NCI-H1436 (cell line): ENCODE results near the gene PRICKLE4.
"Not testable (repeated sequence)": the region's sequence is repeated elsewhere in the genome, so short reads cannot be mapped to it uniquely, and the experiment has no call there.

Experiments used
- DNase-seq: peaks from one replicate; lab custom pipeline; 2025; lab: John Stamatoyannopoulos, UW

The PRICKLE4 gene

DNA sequence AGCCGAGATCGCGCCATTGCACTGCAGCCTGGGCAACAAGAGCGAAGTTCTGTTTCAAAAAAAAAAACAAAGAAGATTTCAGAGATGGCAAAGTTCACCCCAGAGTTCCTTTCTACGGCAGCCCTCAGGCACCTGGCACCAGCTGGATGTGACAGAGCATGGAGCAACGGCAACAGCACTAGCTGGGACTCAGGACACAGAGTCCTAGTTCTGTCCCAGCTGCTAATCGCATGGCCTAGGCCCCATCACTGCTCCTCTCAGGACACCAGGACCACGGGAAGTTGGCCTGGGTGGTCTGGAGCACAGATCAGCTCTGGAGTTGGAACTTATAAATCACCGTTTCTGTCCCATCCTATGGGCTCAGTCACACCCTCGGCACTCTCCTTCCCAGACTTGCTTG, 34.5 kb upstream of the PRICKLE4 start:
- DNase-seq: no peak

DNA sequence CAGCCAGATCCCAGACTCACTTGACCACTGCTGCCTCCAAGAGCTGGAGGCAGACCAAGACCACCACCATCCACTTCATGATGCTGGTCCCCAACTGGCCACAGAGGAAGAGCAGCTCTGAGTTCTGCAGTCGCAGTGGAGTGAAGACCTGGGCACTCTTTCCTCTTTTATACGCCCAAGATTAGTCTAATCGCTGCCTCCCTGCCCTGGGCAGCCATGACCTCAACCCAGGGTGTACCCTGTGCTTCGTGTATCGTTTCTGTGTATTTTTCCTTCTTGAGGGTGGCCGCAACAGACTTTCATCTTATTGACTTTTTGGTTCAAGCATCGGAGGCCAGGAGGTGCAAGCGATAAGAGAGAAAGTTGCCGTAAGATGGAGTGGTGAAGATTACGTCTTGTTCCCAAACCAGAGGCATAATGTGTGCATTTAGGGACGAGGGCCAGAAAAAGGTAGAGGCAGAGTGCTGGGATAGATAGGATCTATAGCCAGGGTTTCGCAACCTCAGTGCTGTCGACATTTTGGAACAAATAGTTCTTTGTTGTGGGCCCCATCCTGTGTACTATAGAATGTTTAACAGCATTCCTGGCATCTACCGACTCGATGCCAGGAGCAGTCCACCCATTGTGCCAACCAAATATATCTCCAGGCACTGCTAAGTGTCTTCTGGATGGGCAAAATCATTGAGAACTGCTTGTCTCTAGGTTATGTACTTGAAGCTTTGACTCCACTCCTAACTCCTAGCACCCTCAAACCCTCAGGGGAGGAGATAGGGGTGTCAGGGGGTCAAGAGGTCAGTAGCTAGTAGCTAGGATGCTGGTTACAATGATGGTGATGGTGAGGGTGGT, 33.1 kb upstream of the PRICKLE4 start, which contains the start of gene PGC:
Gene PGC, minus strand, starts transcription at position 142 of the 846 bp plus-strand sequence. Its CDS starts 63 bp downstream, at position 79.
- no peak for DNase-seq

DNA sequence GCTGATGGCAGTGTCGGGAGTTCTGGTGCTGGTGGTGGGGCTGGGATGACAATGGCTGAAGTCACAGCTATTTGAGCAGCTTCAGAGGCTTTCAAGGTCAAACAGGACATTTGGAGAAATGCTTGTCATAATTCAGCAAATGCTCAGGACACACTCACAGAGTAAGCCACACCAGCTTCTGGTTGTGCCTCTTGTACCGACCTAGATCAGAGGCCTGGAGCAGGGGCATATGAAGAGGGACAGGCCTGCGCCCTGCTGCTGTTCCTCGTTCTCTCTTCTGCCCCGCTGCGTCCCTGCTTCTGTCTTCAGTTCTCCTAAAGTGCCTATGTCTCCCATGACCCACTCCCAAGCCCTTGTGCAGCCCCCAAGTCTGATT, 32.5 kb upstream of the PRICKLE4 start:
- no peak for DNase-seq

DNA sequence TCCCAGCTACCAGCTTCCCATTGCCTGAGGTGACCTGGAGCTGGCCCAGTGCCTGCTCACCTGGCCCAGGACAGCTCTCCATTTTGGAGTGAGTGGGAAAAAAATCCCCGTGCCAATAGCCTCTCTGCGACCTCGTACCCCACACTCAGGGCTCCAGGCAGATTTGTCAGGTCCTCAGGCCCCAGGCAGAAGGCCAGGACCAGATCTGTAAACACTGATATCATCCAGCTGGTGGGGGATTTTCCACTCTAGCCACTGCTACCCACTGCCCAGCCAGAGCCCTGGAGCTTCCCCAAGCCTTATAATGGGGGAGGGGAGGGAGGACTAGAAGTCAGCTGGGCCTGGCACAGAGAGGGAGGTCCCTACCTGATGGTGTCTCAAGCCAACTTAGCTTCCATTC, 32.0 kb upstream of the PRICKLE4 start:
- no peak for DNase-seq

DNA sequence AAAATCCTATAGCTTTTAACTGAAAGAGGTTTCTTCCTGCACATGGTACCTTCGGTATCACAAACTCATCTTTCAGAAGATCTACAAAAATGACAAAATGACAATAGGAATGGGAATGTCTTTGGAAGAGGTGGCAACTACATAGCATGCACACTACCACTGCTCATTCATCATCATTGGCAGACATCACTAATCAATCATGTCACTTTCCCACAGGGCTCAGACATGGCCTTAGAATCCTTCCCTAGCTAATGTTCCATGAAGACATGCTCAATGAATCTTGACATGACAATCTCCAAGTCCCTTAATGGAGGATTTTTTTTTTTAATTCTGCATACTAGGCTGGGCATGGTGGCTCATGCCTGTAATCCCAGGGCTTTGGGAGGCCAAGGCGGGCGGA, 30.2 kb upstream of the PRICKLE4 start:
- no peak for DNase-seq

- DNase-seq: no peak
These were observed 24.7 kb upstream of the PRICKLE4 start for GRCh38 chr6:41755895-41756294.

GRCh38 chr6:41756354-41756753, 24.2 kb upstream of the PRICKLE4 start:
- DNase-seq: no peak

DNA sequence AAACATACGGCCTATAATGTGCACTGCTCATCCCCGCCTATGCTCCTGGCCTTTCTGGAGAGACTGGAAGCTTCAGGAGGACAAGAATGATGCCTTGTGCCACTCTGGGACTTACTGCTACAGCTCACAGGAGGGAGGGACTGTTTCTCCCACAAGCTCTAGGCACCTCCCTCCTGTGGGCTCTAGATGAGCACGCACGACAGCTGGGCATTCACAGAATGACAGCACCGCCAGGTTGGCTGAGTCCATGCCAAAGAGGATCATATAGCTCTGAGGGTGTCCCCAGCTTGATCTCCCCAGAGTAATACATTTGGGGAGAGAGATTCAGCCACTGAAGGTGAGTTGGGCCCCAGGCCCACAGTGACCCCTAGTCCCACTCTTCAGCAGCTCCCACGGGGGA, 23.3 kb upstream of the PRICKLE4 start:
- no peak for DNase-seq

GRCh38 chr6:41757931-41758640, 22.5 kb upstream of the PRICKLE4 start:
- DNase-seq: no peak

- no peak for DNase-seq
These were observed 21.9 kb upstream of the PRICKLE4 start for GRCh38 chr6:41758641-41759035.

DNA sequence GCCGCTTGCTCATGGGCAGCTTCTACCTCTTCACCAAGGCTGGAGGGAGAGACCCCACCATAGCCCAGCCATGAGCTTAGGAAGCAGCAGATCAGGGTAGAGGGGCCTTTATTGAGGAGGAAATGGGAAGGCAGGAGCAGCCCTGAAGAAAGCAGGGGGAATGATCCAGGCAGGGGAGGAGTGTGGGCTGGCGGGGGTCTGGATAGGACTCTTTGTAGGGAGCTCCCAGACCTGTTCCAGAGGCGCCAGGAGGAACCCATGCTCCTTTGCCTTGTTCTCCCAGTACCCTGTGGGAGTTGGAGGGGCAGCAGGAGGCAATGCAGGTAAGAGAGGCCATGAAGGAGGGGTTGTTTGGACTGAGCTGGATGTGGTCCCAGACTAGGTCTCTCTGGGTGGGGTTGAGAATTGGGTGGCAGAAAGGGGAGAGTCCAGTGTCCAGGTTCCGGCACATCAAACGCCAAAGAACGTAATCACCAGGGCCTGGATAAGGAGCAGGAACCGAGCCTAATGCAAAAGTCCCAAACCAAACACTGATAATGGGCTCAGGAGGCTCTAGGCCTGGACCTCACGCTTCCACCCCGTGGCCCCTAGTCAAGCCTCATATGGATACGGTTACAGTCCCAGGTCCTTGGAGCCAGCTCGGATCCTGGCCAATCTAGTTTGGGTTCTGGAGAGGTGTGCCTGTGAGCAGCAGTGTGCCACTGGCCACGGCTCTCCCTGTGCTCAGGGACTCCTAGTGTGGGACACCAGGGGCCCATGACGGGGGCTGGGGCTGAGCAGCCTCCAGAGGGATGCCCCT, 21.3 kb upstream of the PRICKLE4 start:
- DNase-seq: no peak

GRCh38 chr6:41759905-41760579, 20.5 kb upstream of the PRICKLE4 start:
- DNase-seq: no peak

- DNase-seq: no peak
These were observed 17.1 kb upstream of the PRICKLE4 start for GRCh38 chr6:41763470-41763869.

- DNase-seq: not testable (repeated sequence)
These were observed 14.4 kb upstream of the PRICKLE4 start for GRCh38 chr6:41766043-41766664.

- no peak for DNase-seq
These were observed 13.3 kb upstream of the PRICKLE4 start for GRCh38 chr6:41767112-41767833.

DNA sequence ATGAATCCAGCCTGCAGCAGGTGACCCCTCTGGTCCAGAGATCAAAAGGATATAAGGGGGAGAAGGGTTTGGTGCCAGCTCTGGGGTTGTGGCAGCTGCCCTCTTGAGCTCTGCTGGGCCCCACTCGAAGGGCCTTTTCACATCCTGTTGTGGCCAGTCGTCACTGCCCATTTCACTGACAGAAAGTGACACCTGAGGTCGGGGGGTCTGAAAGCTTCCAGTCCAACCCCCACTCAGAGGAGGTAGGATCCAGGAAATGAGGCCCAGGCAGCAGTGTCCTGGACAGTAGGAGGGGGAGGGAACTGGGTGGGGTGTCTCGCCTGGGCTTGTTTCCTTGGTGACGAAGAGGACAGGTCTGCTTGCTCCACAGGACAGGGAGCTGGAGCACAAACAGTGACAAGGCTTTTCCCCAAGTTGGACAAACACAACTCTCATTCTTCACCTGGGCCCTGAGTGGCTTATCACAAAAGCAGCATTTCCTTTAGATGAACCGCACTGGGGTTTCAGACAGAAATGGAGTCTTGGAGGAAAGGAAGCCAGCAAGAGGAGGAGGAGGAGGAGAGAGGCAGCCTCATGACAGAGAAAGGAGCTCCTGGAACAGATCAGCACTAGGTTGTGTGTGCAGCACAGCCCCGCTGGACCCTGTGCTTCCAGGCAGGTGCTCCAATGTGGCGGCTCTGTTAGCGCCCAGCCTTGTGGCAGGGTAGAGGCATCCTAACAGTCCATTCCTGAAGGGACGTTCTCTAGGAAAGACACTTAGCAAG, 11.9 kb upstream of the PRICKLE4 start:
- no peak for DNase-seq

- no peak for DNase-seq
These were observed 11.2 kb upstream of the PRICKLE4 start for GRCh38 chr6:41769376-41769775.

GRCh38 chr6:41770381-41771057, 10.1 kb upstream of the PRICKLE4 start:
- no peak for DNase-seq
